ENCODE data around the gene CNTLN.
"Not testable (repeated sequence)": the region's sequence is repeated elsewhere in the genome, so short reads cannot be mapped to it uniquely, and the experiment has no call there.

Gene CNTLN

DNA sequence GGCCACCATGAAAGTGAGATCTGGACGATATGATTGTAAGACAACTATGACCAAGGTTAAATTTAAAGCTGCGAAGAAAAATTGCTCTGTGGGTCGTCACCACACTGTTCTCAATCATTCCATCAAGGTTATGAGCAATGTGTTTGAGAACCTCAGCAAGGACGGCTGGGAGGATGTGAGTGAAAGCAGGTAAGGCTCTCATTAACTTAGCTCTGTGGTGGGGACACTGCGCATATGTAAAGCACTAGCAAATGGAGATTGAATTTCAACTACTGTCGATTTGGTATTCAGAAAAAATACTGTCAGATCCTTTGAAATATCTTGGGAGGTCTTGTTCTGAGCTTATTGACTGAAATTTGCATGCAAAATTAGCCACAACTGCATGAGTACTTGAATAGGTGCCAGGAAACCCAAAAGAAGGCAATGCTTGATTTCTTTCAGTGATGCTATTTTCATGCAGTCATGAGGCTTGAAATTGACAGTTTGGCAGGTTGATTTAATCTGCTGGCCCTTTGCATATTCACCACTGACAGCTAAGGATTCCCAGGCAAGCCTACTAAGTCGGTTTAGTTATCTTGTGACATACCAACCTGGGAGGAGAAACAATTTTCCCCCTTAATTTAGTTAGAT lies 260.2 kb downstream of the CNTLN start:
- DNase-seq (ENCODE audit: low read depth): no peak
- H3K4me3 ChIP-seq (ENCODE audit: control insufficient read depth, low read depth, low read length): no peak overlapping the region
- TF ChIP-seq, protein P1, sequence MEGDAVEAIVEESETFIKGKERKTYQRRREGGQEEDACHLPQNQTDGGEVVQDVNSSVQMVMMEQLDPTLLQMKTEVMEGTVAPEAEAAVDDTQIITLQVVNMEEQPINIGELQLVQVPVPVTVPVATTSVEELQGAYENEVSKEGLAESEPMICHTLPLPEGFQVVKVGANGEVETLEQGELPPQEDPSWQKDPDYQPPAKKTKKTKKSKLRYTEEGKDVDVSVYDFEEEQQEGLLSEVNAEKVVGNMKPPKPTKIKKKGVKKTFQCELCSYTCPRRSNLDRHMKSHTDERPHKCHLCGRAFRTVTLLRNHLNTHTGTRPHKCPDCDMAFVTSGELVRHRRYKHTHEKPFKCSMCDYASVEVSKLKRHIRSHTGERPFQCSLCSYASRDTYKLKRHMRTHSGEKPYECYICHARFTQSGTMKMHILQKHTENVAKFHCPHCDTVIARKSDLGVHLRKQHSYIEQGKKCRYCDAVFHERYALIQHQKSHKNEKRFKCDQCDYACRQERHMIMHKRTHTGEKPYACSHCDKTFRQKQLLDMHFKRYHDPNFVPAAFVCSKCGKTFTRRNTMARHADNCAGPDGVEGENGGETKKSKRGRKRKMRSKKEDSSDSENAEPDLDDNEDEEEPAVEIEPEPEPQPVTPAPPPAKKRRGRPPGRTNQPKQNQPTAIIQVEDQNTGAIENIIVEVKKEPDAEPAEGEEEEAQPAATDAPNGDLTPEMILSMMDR (IDR thresholded peaks at IDR 0.05; ENCODE audit: control insufficient read depth, insufficient read depth, low read depth, low read length, missing control alignments): no peak

GRCh38 chr9:17397166-17397728 lies 262.4 kb downstream of the CNTLN start:
- H3K4me3 ChIP-seq (ENCODE audit: control insufficient read depth, low read depth, low read length); DNase-seq (ENCODE audit: low read depth): not testable (repeated sequence)

DNA sequence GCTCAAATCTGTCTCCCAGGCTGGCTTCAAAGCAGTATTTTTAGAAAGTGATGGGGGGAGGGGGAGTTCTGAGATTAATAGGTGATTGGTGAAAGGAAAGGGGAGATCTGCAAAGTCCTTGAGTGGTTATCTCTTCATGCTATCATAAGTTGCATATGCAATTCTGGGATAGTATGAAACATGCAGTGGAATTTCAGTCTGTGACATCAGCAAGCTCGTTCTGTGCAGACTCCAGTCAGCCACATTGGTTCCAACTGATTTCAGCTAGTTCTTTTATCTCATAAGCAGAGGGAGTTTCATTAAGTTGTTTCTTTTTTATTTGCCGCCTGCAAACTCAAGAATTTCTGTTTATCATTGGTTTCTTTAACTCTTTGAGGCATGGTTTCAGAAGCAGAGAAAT lies 263.5 kb downstream of the CNTLN start:
- H3K4me3 ChIP-seq (ENCODE audit: control insufficient read depth, low read depth, low read length): no peak overlapping the region
- TF ChIP-seq, protein P1 (IDR thresholded peaks at IDR 0.05; ENCODE audit: control insufficient read depth, insufficient read depth, low read depth, low read length, missing control alignments): no peak
- DNase-seq (ENCODE audit: low read depth): no peak

GRCh38 chr9:17401858-17402257 lies 267.0 kb downstream of the CNTLN start:
- H3K4me3 ChIP-seq (ENCODE audit: control insufficient read depth, low read depth, low read length): no peak overlapping the region
- DNase-seq (ENCODE audit: low read depth): no peak
- TF ChIP-seq, protein P1 (IDR thresholded peaks at IDR 0.05; ENCODE audit: control insufficient read depth, insufficient read depth, low read depth, low read length, missing control alignments): no peak

DNA sequence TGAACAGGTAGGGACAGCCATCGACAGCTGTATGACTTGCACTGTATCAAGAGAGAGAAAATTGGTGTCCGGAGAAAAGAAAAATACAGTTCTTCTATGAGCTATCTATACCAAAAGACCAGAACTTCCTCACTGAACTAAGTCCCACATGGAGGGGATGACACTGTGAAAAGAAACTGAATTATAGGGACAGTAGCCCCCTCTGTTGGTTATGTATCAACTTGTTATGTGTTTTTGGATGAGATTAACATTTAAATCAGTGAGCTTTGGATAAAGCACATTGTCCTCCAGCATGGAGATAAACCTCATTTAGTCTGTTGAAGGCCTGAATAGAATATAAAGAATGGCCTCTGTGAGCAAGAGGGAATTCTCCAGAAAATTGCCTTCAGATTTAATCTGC lies 267.5 kb downstream of the CNTLN start:
- no peak for DNase-seq (ENCODE audit: low read depth)
- TF ChIP-seq, protein P1 (IDR thresholded peaks at IDR 0.05; ENCODE audit: control insufficient read depth, insufficient read depth, low read depth, low read length, missing control alignments): no peak

GRCh38 chr9:17403539-17403938 lies 268.7 kb downstream of the CNTLN start:
- TF ChIP-seq, protein P1 (IDR thresholded peaks at IDR 0.05; ENCODE audit: control insufficient read depth, insufficient read depth, low read depth, low read length, missing control alignments): no peak
- H3K4me3 ChIP-seq (ENCODE audit: control insufficient read depth, low read depth, low read length): no peak overlapping the region
- DNase-seq (ENCODE audit: low read depth): no peak

More for the DNA sequence above, 267.5 kb downstream of the CNTLN start:
- no peak overlapping the region for H3K4me3 ChIP-seq (ENCODE audit: control insufficient read depth, low read depth, low read length)

DNA sequence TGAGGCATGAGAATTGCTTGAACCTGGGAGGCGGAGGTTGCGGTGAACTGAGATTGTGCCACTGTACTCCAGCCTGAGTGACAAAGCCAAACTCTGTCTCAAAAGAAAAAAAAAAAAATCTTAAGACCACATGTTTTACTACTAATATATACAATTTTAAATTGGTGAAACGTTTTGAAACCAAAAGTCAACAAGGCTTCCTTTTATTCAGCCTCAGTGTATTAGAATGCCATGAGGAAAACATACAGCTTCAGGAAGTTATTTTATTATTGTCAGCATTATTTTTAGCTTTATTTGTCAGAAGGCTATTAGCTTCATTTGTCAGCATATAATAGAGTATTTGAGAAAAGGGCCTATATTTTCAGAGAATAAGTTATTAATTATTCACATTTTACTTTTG lies 280.1 kb downstream of the CNTLN start:
- H3K4me3 ChIP-seq (ENCODE audit: control insufficient read depth, low read depth, low read length): no peak overlapping the region
- TF ChIP-seq, protein P1 (IDR thresholded peaks at IDR 0.05; ENCODE audit: control insufficient read depth, insufficient read depth, low read depth, low read length, missing control alignments): no peak
- DNase-seq (ENCODE audit: low read depth): no peak
